Activated T-cell treated with anti-CD3 and anti-CD28 coated beads, Interleukin-2, amount 50 U/mL, for 4 hours (primary cell): ENCODE results near the gene NREP. TPM values are rescaled to one million over a fixed set of nuclear protein-coding genes. Genes with fewer than 3 reads are reported as not detected.
"Not testable (repeated sequence)": the region's sequence is repeated elsewhere in the genome, so short reads cannot be mapped to it uniquely, and the experiment has no call there.

Experiments used
- ATAC-seq, 2 donors: fragments of 200-7000 bp; cut with Tn5 transposase; one replicate each; pipeline ENCODE4 v1.10.0; 2021
- DNase-seq: peaks from one replicate; pipeline ENCODE4 v3.0.0-alpha.2; 2020
- H3K27me3 Mint-ChIP-seq: one replicate; pipeline ENCODE4 v1.8.0; 2021; ENCODE audit warnings: low read depth, mixed read lengths
- H3K36me3 Mint-ChIP-seq: one replicate; pipeline ENCODE4 v1.8.0; 2022; ENCODE audit warnings: mixed read lengths; ENCODE audit not compliant: insufficient read depth
- H3K4me1 Mint-ChIP-seq: one replicate; pipeline ENCODE4 v1.8.0; 2021; ENCODE audit warnings: low read depth, mixed read lengths
- H3K4me3 Mint-ChIP-seq: one replicate; pipeline ENCODE4 v1.8.0; 2021; ENCODE audit warnings: mild to moderate bottlenecking, moderate library complexity, mixed read lengths
- H3K9me3 Mint-ChIP-seq: one replicate; pipeline ENCODE4 v1.8.0; 2021; ENCODE audit warnings: mixed read lengths
- total RNA-seq, 3 donors: library from RNA; stranded (reverse); gene quantifications; one replicate each; pipeline ENCODE4 v1.2.1, GENCODE V29; 2021

The NREP gene
- total RNA-seq, 3 donors from 2014 or later: 5.4 to 16.0 (median 10.0) TPM

DNA sequence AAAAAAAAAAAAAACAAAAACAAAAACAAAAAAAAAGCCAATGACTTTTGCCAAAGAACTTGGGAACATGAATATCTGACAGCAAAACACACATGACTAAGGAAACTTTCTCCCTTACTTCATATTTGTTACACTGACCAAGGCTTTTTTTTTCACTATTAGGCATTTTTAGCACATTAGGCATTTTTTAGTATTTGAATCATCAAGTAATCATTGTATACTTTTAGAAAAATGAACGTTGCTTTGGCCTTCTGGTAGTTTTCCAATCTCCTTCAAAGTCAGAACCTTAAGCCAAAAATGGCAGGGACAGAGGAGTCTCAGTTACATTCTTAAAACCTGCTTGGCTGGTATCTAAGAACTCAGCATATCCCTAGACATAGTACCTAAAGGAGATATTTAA, 19.3 kb downstream of the NREP start:
- H3K9me3 Mint-ChIP-seq: no peaks in the 10 kb centered on the region
- no peak for DNase-seq
- H3K27me3 Mint-ChIP-seq: peaks cover 3% of the 10 kb centered on the region
- no peaks in the 10 kb centered on the region for H3K36me3 Mint-ChIP-seq
- no peak for ATAC-seq
- H3K4me1 Mint-ChIP-seq: peaks cover 1% of the 10 kb centered on the region
- no peak overlapping the region for H3K4me3 Mint-ChIP-seq

DNA sequence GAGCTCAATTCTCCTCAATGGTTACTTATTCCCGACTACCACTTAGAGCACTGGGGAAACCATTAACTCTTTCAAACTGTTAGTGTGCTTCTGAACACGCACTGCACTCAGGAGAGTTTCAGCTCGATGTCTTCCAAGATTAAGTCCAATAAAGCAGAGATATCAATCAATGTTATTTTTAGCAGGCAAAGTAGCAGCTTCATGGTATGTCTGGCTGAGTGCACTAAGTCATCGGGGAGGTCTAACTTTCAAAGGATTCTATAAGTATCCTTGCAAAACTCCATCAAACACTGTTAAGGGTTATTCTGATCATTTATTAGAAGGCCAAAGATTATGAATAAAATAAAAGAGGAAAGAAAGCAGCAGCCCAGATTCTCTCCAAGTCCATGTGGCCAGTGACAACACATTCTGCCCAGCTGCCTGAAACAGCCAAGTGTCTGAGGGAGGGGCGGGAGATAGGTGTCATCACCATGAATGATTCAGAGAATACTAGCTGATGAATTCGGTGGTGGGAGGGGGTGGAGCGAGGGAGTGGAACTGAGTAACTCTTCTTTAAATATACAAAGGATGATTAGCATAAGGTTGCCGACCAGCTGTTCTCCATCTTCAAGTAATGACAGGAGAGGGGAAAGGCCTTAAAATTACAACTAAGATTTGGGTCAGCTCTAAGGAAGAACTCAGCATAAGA, 21.3 kb downstream of the NREP start:
- H3K27me3 Mint-ChIP-seq: no peaks in the 10 kb centered on the region
- no peak overlapping the region for H3K4me3 Mint-ChIP-seq
- H3K36me3 Mint-ChIP-seq: no peaks in the 10 kb centered on the region
- DNase-seq: no peak
- no peaks in the 10 kb centered on the region for H3K9me3 Mint-ChIP-seq
- peak; percentile 70 to 77 for ATAC-seq
- H3K4me1 Mint-ChIP-seq: no peaks in the 10 kb centered on the region

DNA sequence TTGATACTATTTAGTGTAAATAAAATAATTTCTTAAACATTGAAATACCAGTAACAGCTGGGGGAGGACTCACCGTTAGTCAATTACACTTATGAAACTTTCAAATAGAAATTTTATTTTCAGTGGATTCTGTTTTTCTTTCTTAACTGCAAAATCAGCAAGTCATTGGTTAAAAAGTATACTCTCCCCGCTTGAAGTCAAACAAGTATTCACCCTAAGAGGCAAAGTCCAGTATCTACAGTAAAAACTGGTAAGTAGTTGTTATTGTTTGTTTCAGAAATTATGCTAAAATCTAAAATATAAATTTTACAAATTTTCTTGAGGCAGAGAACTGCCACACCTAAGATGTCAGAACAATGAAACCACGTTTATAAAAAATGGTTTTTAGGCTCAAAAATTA, 22.4 kb downstream of the NREP start:
- Mint-ChIP-seq H3K27me3 (no peaks in the 10 kb centered on the region), H3K9me3 (no peaks in the 10 kb centered on the region), H3K4me3 (no peak overlapping the region), H3K4me1 (no peaks in the 10 kb centered on the region), H3K36me3 (no peaks in the 10 kb centered on the region)
- ATAC-seq: no peak
- no peak for DNase-seq

DNA sequence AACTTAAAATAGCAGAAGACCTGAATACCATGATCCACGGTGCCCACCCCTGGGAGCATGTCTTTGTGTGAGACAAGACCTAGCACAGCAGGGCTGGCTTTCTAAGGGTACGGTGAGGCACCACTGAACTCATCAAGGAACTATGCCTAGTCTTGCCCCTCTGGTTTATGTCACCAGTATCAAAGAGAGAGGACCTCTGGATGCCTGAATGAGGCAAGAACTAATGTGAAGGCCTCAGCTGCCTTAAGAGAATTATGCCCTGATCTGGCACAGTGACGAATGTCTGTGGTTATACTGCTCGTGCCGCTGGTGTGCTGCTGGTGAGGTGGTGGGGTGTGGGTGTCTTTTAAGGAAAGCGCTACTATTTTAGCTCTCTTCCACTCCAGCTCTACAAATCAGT, 23.0 kb downstream of the NREP start:
- H3K9me3 Mint-ChIP-seq: no peaks in the 10 kb centered on the region
- DNase-seq (no peak), ATAC-seq (peak in 1 of 2 donors; percentile 66)
- no peaks in the 10 kb centered on the region for H3K4me1 Mint-ChIP-seq
- H3K36me3 Mint-ChIP-seq: no peaks in the 10 kb centered on the region
- no peaks in the 10 kb centered on the region for H3K27me3 Mint-ChIP-seq
- H3K4me3 Mint-ChIP-seq: no peak overlapping the region

DNA sequence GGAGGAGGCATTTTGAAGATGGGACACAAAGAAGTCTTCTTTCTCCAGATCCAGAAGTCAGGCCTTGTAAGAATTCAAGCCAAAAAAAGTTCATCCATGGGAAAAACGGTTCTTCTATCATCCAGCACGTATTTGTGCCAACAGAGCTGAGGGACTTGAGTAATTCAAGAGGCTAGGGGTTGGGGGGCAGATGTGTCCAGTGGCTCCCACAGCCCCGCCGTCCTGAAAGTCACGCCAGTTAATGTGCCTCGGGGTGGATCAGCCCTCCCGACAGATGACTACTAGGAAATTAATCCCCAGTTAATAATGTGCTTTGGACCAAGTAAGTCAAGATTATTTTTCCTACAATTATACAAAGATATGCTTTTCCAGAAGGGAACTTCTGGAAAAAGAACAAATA, 23.4 kb downstream of the NREP start:
- Mint-ChIP-seq H3K4me3 (no peak overlapping the region), H3K27me3 (no peaks in the 10 kb centered on the region), H3K4me1 (no peaks in the 10 kb centered on the region), H3K36me3 (no peaks in the 10 kb centered on the region), H3K9me3 (no peaks in the 10 kb centered on the region)
- no peak for DNase-seq
- ATAC-seq: no peak

DNA sequence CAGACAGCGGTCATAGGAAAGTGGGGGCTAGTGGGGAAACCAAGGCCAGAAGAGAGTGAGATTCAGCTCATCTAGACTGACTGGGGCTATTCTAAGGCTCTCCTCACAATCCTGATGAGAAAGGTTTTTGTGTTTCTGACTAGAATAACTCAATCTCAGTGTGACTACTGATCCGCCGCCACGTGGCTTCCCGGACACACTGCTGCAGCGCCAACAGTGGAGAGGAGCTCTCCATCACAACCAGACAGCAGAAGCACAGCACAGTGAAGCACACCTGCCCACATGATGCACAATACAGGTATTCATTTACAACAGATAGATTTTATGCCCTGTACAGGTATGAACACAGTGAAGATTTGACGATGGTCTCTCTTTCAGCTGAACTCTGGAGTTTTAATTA, 25.4 kb downstream of the NREP start:
- no peak overlapping the region for H3K4me3 Mint-ChIP-seq
- no peaks in the 10 kb centered on the region for H3K9me3 Mint-ChIP-seq
- no peaks in the 10 kb centered on the region for H3K36me3 Mint-ChIP-seq
- ATAC-seq (no peak), DNase-seq (no peak)
- H3K4me1 Mint-ChIP-seq: no peaks in the 10 kb centered on the region
- no peaks in the 10 kb centered on the region for H3K27me3 Mint-ChIP-seq

DNA sequence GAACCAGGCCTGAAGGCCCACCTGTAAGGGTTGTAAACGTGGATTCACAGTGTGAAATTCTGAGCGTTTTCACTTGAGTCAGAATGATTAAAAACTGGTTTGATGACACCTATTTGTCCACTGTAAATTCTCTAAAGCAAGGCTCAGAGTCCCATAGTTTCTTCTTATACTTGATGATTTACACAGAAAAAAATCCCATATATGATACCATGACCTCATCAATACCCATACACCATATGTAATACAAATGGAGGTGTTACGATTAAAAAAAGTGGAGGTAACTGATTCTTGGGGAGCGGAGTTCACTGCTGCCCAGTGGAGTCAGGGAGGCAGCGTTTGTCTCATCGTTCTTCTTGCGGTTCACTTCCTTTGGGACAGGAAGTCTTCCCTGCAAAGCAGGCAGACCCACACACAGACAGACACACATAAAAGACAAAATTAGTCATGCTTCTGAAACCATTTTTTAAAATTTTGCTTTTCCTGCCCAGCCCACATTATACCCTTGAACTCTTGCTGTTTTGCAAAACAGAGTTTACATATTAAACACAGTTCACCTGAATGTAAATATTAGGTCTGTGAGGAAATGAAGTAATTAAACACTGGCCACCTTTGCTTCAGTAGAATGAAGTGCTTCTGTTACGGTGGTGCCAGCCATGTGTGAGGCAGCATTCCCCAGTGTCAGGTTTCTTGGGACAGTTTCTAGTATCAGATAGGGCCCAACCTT, 26.2 kb downstream of the NREP start:
- DNase-seq (no peak), ATAC-seq (peak; percentile 14 to 44)
- H3K27me3 Mint-ChIP-seq: no peaks in the 10 kb centered on the region
- H3K36me3 Mint-ChIP-seq: no peaks in the 10 kb centered on the region
- no peaks in the 10 kb centered on the region for H3K4me1 Mint-ChIP-seq
- no peaks in the 10 kb centered on the region for H3K9me3 Mint-ChIP-seq
- no peak overlapping the region for H3K4me3 Mint-ChIP-seq

DNA sequence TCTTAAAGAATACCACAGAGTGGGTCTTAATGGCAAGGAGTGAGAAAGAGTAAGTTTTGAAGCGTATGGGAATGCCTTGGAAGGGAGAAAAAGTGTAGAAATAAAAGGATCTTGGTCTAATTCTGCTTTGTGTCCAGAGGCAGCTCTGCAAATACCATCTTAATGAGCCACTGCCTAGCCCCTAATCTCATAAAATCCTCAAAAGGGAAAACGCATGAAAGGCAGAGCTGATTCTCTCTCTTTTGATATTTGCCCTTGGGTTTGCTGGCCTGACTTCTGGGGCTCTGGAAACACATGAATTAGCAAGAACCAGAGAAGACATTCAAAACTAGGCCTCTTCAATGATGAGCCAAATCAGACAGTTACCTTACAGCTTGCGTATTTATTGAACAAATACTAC, 28.1 kb downstream of the NREP start:
- Mint-ChIP-seq H3K36me3 (no peaks in the 10 kb centered on the region), H3K27me3 (no peaks in the 10 kb centered on the region), H3K4me1 (no peaks in the 10 kb centered on the region), H3K9me3 (no peaks in the 10 kb centered on the region), H3K4me3 (no peak overlapping the region)
- DNase-seq (no peak), ATAC-seq (no peak)

DNA sequence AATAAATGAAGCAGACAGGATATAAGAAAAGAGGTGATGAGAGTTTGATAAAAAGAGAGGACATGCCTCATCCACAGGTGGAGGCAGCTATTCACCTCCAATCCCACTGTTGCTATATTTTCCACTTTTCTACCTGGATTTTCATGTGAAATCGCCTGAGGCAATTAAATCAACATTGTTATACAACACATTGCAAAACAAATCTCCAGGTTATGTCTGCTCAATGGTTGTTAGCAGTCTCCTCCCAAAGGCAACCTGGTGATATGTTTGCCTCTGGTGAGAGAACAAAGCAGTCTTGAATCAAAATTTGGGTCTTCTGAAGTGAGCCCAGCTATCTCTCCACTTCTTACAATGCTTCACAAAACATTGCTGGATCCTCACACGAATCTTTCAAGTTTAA, 30.0 kb downstream of the NREP start:
- ATAC-seq (no peak), DNase-seq (no peak)
- no peaks in the 10 kb centered on the region for H3K36me3 Mint-ChIP-seq
- H3K27me3 Mint-ChIP-seq: no peaks in the 10 kb centered on the region
- H3K4me3 Mint-ChIP-seq: no peak overlapping the region
- no peaks in the 10 kb centered on the region for H3K4me1 Mint-ChIP-seq
- no peaks in the 10 kb centered on the region for H3K9me3 Mint-ChIP-seq

DNA sequence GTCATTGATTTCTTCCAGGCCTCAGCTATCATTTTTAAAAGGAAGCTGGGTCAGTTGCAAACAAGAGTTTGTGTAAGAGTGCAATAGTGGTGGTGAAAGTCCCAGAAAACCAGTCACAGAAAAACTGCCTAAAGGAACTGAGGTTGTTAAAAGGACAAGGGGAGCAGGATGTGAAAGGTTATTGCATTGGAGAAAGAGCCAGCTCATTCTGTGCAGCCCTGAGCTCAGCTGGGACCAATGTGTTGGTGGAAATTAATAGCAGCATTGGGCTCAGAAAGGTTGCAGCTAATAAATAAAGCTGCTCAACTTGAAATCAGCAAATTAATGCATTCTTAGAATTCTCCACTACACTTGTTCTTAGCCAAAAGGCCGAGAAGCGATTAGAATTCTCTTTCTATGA, 34.9 kb downstream of the NREP start:
- Mint-ChIP-seq H3K4me1 (no peaks in the 10 kb centered on the region), H3K27me3 (peaks cover 4% of the 10 kb centered on the region), H3K36me3 (no peaks in the 10 kb centered on the region), H3K9me3 (no peaks in the 10 kb centered on the region), H3K4me3 (no peak overlapping the region)
- DNase-seq: no peak
- ATAC-seq: no peak

DNA sequence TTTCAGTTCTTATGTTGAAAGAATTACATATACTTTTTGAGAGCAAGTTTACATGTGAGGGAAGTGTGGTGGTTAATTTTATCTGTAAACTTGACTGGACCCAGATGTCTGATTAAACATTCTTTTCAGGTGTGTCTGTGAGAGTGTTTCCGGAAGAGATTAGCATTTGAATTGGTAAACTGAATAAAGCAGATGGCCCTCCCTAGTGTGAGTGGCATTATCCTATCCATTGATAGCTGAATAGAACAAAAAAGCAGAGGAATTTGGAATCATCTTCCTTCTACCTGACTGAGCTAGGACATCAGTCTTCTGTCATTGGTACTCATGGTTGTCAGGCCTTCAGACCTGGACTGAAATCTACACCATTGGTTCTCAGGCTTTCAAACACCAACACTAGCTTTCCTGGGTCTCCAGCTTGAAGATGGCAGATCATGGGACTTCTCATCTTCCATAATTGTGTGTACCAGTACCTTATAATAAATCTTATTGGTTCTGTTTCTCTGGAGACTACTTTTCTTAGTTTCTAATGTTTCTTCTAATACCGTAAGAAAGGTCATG, 36.6 kb downstream of the NREP start:
- no peak for ATAC-seq

DNA sequence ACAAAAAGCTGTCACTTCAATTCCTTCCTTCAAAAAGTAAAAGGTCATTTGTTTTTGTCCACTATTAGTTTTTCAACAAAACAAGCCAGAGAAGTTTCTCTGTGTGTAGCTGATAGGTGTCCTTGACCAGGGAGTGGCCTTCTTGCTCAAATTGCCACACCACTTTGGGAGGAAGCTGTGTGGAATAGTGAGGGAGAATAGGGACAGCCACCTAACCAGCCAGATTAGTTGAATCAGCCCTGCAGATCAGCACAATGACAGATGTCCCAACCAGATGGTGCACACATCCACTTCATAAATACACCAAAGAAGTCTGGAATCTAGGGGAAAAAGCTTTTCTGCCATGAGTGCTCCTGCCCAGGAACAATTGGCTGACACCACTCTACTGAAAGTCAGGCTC, 37.2 kb downstream of the NREP start:
- DNase-seq (no peak), ATAC-seq (no peak)
- no peaks in the 10 kb centered on the region for H3K4me1 Mint-ChIP-seq
- no peak overlapping the region for H3K4me3 Mint-ChIP-seq
- no peaks in the 10 kb centered on the region for H3K36me3 Mint-ChIP-seq
- no peaks in the 10 kb centered on the region for H3K9me3 Mint-ChIP-seq
- peaks cover 4% of the 10 kb centered on the region for H3K27me3 Mint-ChIP-seq

More for the DNA sequence above, 36.6 kb downstream of the NREP start:
- H3K4me1 Mint-ChIP-seq: no peaks in the 10 kb centered on the region
- H3K4me3 Mint-ChIP-seq: no peak overlapping the region
- H3K9me3 Mint-ChIP-seq: no peaks in the 10 kb centered on the region
- DNase-seq: no peak
- H3K27me3 Mint-ChIP-seq: peaks cover 4% of the 10 kb centered on the region
- H3K36me3 Mint-ChIP-seq: no peaks in the 10 kb centered on the region

DNA sequence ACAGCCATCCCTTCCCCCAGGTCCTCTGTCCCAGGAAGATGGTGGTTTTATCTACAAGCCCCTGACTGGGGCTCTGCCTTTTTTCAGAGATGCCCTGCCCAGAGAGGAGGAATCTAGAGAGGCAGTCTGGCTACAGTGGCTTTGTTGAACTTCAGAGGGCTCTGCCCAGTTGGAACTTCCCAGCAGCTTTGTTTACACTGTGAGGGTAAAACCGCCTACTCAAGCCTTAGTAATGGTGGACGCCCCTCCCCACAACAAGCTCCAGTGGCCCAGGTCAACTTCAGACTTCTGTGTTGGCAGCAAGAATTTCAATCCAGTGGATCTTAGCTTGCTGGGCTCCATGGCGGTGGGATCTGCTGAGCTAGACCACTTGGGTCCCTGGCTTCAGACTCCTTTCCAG, 40.2 kb downstream of the NREP start:
- not testable (repeated sequence) for DNase-seq, H3K4me1 Mint-ChIP-seq, H3K27me3 Mint-ChIP-seq, ATAC-seq, H3K36me3 Mint-ChIP-seq, H3K9me3 Mint-ChIP-seq, H3K4me3 Mint-ChIP-seq

DNA sequence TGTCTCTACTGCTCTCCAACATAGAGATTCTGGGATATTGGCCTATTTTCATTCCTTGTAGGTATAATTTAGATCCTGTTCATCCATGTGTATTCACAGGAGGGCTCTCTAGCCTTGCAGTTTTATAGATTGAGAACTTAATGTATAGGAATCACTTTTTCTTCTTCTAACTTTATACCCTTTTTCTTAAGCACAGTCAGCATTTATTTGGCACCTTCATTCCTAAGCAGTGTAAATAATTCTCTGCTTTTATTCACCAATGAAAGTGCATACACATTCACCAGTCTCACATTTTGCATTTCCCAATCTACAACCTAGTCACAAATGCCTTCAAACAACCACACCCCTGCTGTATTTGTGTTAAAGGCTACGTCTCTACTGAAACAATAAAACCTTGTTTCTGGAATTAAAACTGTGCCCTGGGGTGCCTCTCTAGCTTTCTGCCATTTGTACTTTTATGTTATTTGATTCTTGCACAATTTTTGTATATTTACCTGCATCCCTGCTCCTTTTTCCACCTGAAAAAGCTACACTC, 49.3 kb downstream of the NREP start:
- peaks cover 3% of the 10 kb centered on the region for H3K4me1 Mint-ChIP-seq
- H3K36me3 Mint-ChIP-seq: no peaks in the 10 kb centered on the region
- no peak overlapping the region for H3K4me3 Mint-ChIP-seq
- peaks cover 6% of the 10 kb centered on the region for H3K9me3 Mint-ChIP-seq
- ATAC-seq (no peak), DNase-seq (no peak)
- H3K27me3 Mint-ChIP-seq: peaks cover 3% of the 10 kb centered on the region

DNA sequence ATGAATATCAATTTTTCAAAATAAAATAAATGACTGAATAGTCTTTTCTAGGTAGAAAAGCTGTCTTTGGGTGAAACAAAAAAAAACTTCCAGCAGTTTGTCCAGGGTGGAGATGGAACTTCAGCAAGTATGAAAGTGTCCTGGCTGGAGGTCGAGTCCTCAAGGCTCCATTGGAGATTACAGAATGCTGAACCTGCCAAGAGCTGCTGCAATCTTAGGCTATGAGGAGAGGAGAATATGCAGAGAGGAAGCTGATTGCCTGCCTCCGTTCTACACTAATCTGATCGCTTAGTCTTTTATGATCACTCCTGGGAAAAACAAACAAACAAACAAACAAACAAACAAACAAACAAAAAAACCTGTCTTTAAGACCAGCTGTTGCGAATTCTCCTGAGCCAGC, 50.6 kb downstream of the NREP start:
- ATAC-seq (no peak), DNase-seq (no peak)
- no peak overlapping the region for H3K4me3 Mint-ChIP-seq
- peaks cover 3% of the 10 kb centered on the region for H3K4me1 Mint-ChIP-seq
- no peaks in the 10 kb centered on the region for H3K9me3 Mint-ChIP-seq
- H3K27me3 Mint-ChIP-seq: peaks cover 3% of the 10 kb centered on the region
- no peaks in the 10 kb centered on the region for H3K36me3 Mint-ChIP-seq
